ENCODE measurements around the gene CACNA1A. TPM values are rescaled to one million over a fixed set of nuclear protein-coding genes. Genes with fewer than 3 reads are reported as not detected.

Gene CACNA1A
- total RNA-seq, 1 donor from 2014 or later = 1.5 TPM

DNA sequence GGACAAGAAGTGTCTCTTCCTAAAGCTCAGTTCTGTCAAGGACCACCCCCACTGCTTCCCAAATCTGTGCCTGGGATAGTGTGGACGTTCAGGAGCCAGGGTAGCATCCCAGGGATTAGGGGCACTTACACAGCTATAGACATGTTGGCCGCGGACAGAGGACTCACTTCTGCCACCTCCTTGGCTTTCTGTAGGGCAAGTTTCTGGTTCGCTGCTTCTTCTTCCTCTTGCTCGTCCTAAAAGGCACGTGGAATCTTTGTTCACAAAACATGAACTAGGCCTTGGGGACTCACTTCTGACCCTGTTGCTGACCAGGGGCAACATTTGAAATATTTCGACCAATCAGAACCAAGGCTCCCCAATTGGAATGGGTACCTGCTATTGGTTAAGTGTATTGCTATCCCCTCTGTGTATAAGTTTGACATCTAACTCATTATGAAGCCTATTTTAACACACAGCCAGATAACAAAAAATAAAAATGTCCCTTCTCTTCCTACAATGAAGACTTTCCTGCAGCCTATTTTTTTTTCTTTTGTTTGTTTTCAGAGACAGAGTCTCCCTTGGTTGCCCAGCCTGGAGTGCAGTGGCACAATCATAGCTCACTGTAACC is 205.8 kb downstream of the CACNA1A start:
- H3K27ac Mint-ChIP-seq = no peak overlapping the region
- DNase-seq (no peak), ATAC-seq (ENCODE audit: low read depth) (no peak)
- H3K36me3 Mint-ChIP-seq (ENCODE audit: low read depth) = no peaks in the 10 kb centered on the region
- peaks cover 2% of the 10 kb centered on the region for H3K4me1 Mint-ChIP-seq
- TF ChIP-seq, protein P1, sequence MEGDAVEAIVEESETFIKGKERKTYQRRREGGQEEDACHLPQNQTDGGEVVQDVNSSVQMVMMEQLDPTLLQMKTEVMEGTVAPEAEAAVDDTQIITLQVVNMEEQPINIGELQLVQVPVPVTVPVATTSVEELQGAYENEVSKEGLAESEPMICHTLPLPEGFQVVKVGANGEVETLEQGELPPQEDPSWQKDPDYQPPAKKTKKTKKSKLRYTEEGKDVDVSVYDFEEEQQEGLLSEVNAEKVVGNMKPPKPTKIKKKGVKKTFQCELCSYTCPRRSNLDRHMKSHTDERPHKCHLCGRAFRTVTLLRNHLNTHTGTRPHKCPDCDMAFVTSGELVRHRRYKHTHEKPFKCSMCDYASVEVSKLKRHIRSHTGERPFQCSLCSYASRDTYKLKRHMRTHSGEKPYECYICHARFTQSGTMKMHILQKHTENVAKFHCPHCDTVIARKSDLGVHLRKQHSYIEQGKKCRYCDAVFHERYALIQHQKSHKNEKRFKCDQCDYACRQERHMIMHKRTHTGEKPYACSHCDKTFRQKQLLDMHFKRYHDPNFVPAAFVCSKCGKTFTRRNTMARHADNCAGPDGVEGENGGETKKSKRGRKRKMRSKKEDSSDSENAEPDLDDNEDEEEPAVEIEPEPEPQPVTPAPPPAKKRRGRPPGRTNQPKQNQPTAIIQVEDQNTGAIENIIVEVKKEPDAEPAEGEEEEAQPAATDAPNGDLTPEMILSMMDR (IDR thresholded peaks at IDR 0.05) = no peak
- H3K27me3 Mint-ChIP-seq = peaks cover 47% of the 10 kb centered on the region
- intact Hi-C loops (cut with micrococcal nuclease) = no loop called here
- CTCF ChIA-PET = no interaction called here
- H3K9me3 Mint-ChIP-seq = no peaks in the 10 kb centered on the region
- POLR2A ChIA-PET = no interaction called here
- H3K4me3 Mint-ChIP-seq = no peak overlapping the region

DNA sequence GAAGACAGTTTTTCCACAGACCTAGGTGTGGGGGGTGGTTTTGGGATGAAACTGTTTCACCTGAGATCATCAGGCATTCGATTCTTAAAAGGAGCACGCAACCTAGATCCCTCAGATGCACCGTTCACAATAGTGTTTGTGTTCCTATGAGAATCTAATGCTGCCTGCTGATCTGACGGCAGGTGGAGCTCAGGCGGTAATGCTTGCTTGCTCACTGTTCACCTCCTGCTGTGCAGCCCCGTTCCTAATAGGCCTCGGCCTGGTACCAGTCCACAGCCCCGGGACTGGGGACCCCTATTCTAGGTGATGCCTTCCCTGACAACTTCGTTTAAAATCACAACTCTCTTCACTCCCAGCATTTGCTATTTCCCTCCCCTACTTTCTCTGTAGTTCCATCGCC is 206.4 kb downstream of the CACNA1A start:
- Mint-ChIP-seq H3K27me3 (peaks cover 46% of the 10 kb centered on the region), H3K4me3 (no peak overlapping the region), H3K9me3 (no peaks in the 10 kb centered on the region), H3K36me3 (ENCODE audit: low read depth) (no peaks in the 10 kb centered on the region), H3K4me1 (peaks cover 2% of the 10 kb centered on the region), H3K27ac (no peak overlapping the region)
- ATAC-seq (ENCODE audit: low read depth) (no peak), DNase-seq (no peak)
- ChIA-PET POLR2A (no interaction called here), CTCF (no interaction called here)
- intact Hi-C loops (cut with micrococcal nuclease) = no loop called here
- TF ChIP-seq, protein P1 (IDR thresholded peaks at IDR 0.05) = no peak

DNA sequence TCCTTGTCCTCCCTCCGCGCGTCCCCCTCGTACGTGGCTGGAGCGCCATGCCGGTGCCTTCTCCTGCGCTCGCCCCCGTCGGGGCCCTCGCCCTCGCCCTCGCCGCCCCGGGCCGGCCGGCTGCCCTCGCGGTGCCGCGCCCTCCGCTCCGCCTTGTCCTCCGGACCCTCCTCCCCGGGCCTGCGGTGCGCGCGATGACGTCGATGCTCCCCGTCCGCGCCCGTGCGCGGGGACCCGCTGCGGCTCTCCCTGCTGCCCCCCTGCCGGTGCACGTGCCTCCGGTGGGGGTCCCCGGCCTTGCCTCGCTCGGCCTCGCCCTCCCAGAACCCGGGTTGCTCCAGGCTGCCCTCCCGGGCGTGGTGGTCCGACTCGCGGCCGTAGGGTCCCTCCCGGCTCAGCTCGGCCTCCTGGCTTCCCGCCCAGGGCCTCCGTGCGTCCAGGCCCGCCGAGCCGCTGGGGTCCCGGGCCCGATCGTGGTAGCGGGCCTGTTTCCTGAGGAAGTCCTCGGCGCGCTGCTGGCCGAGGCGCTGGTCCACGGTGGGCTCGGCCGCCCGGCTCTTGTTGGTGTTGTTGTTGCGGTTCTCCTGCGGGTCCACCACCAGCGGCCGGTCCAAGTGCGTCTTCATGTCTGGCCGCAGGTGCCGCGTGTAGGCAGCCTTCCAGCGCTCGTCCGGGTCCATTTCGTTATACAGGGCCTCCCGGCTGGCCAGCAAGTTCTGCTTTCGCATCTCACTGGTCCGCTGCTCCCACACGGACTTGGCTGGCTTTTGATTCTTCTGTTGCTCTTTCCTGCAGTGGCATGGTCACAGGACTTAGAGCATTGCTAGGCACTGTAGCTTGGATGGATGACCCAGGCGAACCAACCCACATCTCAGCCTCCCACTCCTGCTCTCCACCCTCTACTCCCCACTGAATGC is 207.5 kb downstream of the CACNA1A start:
- H3K36me3 Mint-ChIP-seq (ENCODE audit: low read depth) = no peaks in the 10 kb centered on the region
- intact Hi-C loops (cut with micrococcal nuclease) = no loop called here
- peaks cover 2% of the 10 kb centered on the region for H3K4me1 Mint-ChIP-seq
- ATAC-seq (ENCODE audit: low read depth) = no peak
- no peak overlapping the region for H3K4me3 Mint-ChIP-seq
- CTCF ChIA-PET = no interaction called here
- peaks cover 39% of the 10 kb centered on the region for H3K27me3 Mint-ChIP-seq
- H3K9me3 Mint-ChIP-seq = no peaks in the 10 kb centered on the region
- DNase-seq = no peak
- TF ChIP-seq, protein P1 (IDR thresholded peaks at IDR 0.05) = no peak
- no peak overlapping the region for H3K27ac Mint-ChIP-seq
- POLR2A ChIA-PET = no interaction called here

DNA sequence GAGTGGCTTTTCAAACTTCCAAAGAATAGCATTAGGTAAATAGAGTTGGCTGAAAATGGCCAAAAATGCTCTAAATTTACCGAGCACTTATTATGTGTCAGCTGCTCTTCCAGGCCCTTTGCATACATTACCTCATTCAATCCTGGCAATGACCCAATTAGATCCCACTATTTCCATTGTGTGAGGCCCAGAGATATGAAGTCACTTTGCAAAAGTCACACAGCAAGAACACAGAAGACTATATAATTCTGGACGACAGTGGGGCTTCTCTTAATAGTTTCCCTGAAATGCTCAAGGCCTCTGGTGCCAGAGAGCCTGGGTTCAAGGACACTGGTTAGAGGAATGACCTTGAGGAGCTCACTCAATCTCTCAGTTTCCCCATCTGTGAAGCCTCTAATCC is 209.3 kb downstream of the CACNA1A start:
- intact Hi-C loops (cut with micrococcal nuclease) = no loop called here
- Mint-ChIP-seq H3K4me3 (no peak overlapping the region), H3K27ac (no peak overlapping the region), H3K4me1 (peaks cover 2% of the 10 kb centered on the region), H3K27me3 (peaks cover 30% of the 10 kb centered on the region), H3K9me3 (no peaks in the 10 kb centered on the region), H3K36me3 (ENCODE audit: low read depth) (no peaks in the 10 kb centered on the region)
- ChIA-PET POLR2A (interaction anchor here (0.5 kb wide), 1 partner anchor 32 kb away, joined by 5 read pairs; no protein-coding TSS in a partner anchor), CTCF (no interaction called here)
- TF ChIP-seq, protein P1 (IDR thresholded peaks at IDR 0.05) = no peak
- no peak for DNase-seq
- no peak for ATAC-seq (ENCODE audit: low read depth)

DNA sequence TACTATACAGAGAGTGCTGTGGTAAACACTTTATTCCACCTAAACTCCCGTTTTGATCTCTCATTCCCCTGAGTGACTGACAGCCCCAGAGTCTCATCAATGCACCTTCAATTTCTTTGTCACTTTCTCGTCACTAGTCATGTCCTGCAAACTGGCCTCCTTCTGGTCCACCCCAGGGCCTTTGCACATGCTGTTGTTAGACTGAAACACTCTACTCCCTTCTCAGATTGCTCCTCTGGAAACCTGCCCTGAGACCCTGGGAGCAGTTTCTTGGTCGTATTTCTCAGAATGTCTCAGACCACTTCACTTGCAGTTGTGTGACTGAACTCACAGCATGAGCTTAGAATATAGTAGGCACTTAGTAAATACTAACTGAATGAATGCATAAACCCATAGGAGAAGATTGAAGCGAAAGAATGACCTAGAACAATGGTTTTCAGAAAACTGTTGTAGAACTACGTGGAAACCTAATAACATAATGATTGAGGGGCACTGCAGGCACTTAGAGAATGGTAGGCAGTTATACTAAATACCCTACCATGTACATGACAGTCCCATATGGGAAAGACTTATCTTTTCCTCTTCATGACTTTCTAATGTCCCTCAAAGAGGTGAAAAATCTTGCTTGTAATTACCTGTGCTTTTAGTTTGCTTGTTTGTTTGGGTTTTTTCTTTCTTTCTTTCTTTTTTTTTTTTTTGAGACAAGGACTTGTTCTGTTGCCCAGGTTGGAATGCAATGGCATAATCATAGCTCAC is 211.3 kb downstream of the CACNA1A start:
- no peaks in the 10 kb centered on the region for H3K9me3 Mint-ChIP-seq

More for the DNA sequence above, 211.3 kb downstream of the CACNA1A start:
- Mint-ChIP-seq H3K4me3 (no peak overlapping the region), H3K27ac (no peak overlapping the region), H3K4me1 (peaks cover 2% of the 10 kb centered on the region), H3K27me3 (peaks cover 20% of the 10 kb centered on the region), H3K36me3 (ENCODE audit: low read depth) (no peaks in the 10 kb centered on the region)
- DNase-seq = no peak
- no peak for ATAC-seq (ENCODE audit: low read depth)
- TF ChIP-seq, protein P1 (IDR thresholded peaks at IDR 0.05) = no peak
- intact Hi-C loops (cut with micrococcal nuclease) = no loop called here
- POLR2A ChIA-PET = no interaction called here
- CTCF ChIA-PET = no interaction called here

Measured in activated B cell treated with CpG ODN at 0.5 μM for 24 hours (primary cell).